PFSK-1 (cell line): ENCODE results near the gene GPNMB.

Source experiments
- POLR2AphosphoS5 ChIP-seq: IDR thresholded peaks from 2 replicates; pipeline ENCODE4 v1.6.1; 2012; ENCODE audit warnings: low read depth, mild to moderate bottlenecking, control low read depth, low read length, moderate library complexity
- SIN3A ChIP-seq: IDR thresholded peaks from 2 replicates; pipeline ENCODE4 v1.6.1; 2012; ENCODE audit warnings: mild to moderate bottlenecking, low read length, moderate library complexity, borderline replicate concordance; ENCODE audit not compliant: insufficient read depth

GRCh38 chr7:23247603-23248335 lies 1.2 kb downstream of the GPNMB start:
- TF ChIP-seq POLR2AphosphoS5 (no peak), SIN3A (no peak)
